ENCODE measurements around the gene C10orf71.

- no peak for TF ChIP-seq CTCF (IDR thresholded peaks at IDR 0.05; ENCODE audit: low read depth, low read length, poor library complexity, severe bottlenecking)
- TF ChIP-seq EZH2phosphoT487 (IDR thresholded peaks at IDR 0.05; ENCODE audit: borderline replicate concordance, low read length): no peak
These were observed 44.2 kb upstream of the C10orf71 start for GRCh38 chr10:49254556-49255318.

Data from DOHH2 (cell line).